AG10803 (cell line): ENCODE results near the gene MAP7.
"Not testable (repeated sequence)": the region's sequence is repeated elsewhere in the genome, so short reads cannot be mapped to it uniquely, and the experiment has no call there.

Experiments
- DNase-seq: peaks from one replicate; pipeline ENCODE4 v3.0.0; 2010; ENCODE audit warnings: low read depth
- H3K4me3 ChIP-seq: 2 replicates; pipeline ENCODE4 v1.5.1; 2011; ENCODE audit warnings: mild to moderate bottlenecking, low read length, control low read depth
- CTCF ChIP-seq: conservative IDR thresholded peaks from 2 replicates; pipeline ENCODE4 v1.5.1; 2011; ENCODE audit warnings: mild to moderate bottlenecking, low read length, control low read depth, inconsistent platforms

MAP7 gene

GRCh38 chr6:136494710-136495109 is 55.5 kb downstream of the MAP7 start:
- DNase-seq = no peak

GRCh38 chr6:136494059-136494458 is 56.2 kb downstream of the MAP7 start:
- DNase-seq = no peak

More at GRCh38 chr6:136494710-136495109, 55.5 kb downstream of the MAP7 start:
- TF ChIP-seq CTCF = no peak
- no peak overlapping the region for H3K4me3 ChIP-seq

GRCh38 chr6:136492409-136492808 is 57.8 kb downstream of the MAP7 start:
- TF ChIP-seq CTCF = no peak
- H3K4me3 ChIP-seq = no peak overlapping the region
- DNase-seq = no peak

More at GRCh38 chr6:136494059-136494458, 56.2 kb downstream of the MAP7 start:
- no peak overlapping the region for H3K4me3 ChIP-seq
- no peak for TF ChIP-seq CTCF

GRCh38 chr6:136491754-136492153 is 58.5 kb downstream of the MAP7 start:
- H3K4me3 ChIP-seq = no peak overlapping the region
- no peak for DNase-seq
- TF ChIP-seq CTCF = no peak

GRCh38 chr6:136491251-136491650 is 59.0 kb downstream of the MAP7 start:
- H3K4me3 ChIP-seq = no peak overlapping the region
- TF ChIP-seq CTCF = no peak
- DNase-seq = no peak

GRCh38 chr6:136489689-136490033 is 60.6 kb downstream of the MAP7 start:
- not testable (repeated sequence) for H3K4me3 ChIP-seq, DNase-seq

GRCh38 chr6:136487759-136488425 is 62.3 kb downstream of the MAP7 start:
- TF ChIP-seq CTCF = no peak
- no peak overlapping the region for H3K4me3 ChIP-seq
- peak; percentile 81 for DNase-seq

- no peak for TF ChIP-seq CTCF
Observed at GRCh38 chr6:136486357-136486756, 63.9 kb downstream of the MAP7 start.

More at GRCh38 chr6:136486357-136486756, 63.9 kb downstream of the MAP7 start:
- DNase-seq = no peak
- H3K4me3 ChIP-seq = no peak overlapping the region
